DMS53 (cell line): ENCODE results near the gene SP3.
"Not testable (repeated sequence)": the region's sequence is repeated elsewhere in the genome, so short reads cannot be mapped to it uniquely, and the experiment has no call there.

ENCODE experiments used
- DNase-seq: peaks from one replicate; lab custom pipeline; 2025; lab: John Stamatoyannopoulos, UW

The SP3 gene

GRCh38 chr2:173891315-173892037, 73.7 kb downstream of the SP3 start:
- no peak for DNase-seq

GRCh38 chr2:173889464-173889863, 75.7 kb downstream of the SP3 start:
- not testable (repeated sequence) for DNase-seq

- DNase-seq = no peak
These were observed 78.6 kb downstream of the SP3 start for GRCh38 chr2:173886613-173887012.

GRCh38 chr2:173884025-173884802, 81.0 kb downstream of the SP3 start:
- DNase-seq = peak; percentile 50

- DNase-seq = peak; percentile 88
These were observed 83.3 kb downstream of the SP3 start for GRCh38 chr2:173881886-173882285.

GRCh38 chr2:173881461-173881860, 83.7 kb downstream of the SP3 start:
- DNase-seq = peak; percentile 83

- no peak for DNase-seq
These were observed 84.6 kb downstream of the SP3 start for GRCh38 chr2:173880561-173880960.

- no peak for DNase-seq
These were observed 88.2 kb downstream of the SP3 start for GRCh38 chr2:173876833-173877413.

- no peak for DNase-seq
These were observed 90.3 kb downstream of the SP3 start for GRCh38 chr2:173874894-173875237.

GRCh38 chr2:173874003-173874893, 90.9 kb downstream of the SP3 start:
- no peak for DNase-seq

- peak; percentile 66 for DNase-seq
These were observed 92.5 kb downstream of the SP3 start for GRCh38 chr2:173872714-173873113.

GRCh38 chr2:173869244-173870229, 95.6 kb downstream of the SP3 start:
- no peak for DNase-seq

GRCh38 chr2:173868406-173868805, 96.8 kb downstream of the SP3 start:
- no peak for DNase-seq

- DNase-seq = no peak
These were observed 98.1 kb downstream of the SP3 start for GRCh38 chr2:173866874-173867618.

- DNase-seq = no peak
These were observed 99.0 kb downstream of the SP3 start for GRCh38 chr2:173865971-173866873.

GRCh38 chr2:173862612-173863217, 102.5 kb downstream of the SP3 start:
- DNase-seq = no peak

GRCh38 chr2:173860566-173860965, 104.6 kb downstream of the SP3 start:
- no peak for DNase-seq

GRCh38 chr2:173860082-173860481, 105.1 kb downstream of the SP3 start:
- no peak for DNase-seq

- DNase-seq = peak; percentile 90
These were observed 106.9 kb downstream of the SP3 start for GRCh38 chr2:173858291-173858731.
